Measurements from ENCODE around the gene ARSH.

DNA sequence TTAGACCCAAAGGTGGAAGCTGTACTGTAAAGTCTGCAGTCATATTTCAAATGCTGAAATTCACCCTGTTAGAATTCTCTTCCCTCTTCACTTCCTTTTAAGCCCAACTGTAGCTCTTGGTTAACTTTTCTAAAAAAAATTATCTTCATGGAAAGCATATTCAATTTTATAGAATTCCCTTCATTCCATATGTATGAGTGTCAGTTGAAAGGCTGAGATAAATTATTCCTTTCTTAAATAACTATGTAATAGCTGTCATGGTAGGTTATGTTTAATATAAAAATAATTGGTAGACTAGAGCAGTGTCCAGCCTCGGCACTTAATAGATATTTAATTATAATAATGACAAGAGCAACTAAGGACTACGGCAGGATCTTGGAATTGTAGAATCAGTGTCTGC, 16.8 kb upstream of the ARSH start:
- TF ChIP-seq, protein P1, sequence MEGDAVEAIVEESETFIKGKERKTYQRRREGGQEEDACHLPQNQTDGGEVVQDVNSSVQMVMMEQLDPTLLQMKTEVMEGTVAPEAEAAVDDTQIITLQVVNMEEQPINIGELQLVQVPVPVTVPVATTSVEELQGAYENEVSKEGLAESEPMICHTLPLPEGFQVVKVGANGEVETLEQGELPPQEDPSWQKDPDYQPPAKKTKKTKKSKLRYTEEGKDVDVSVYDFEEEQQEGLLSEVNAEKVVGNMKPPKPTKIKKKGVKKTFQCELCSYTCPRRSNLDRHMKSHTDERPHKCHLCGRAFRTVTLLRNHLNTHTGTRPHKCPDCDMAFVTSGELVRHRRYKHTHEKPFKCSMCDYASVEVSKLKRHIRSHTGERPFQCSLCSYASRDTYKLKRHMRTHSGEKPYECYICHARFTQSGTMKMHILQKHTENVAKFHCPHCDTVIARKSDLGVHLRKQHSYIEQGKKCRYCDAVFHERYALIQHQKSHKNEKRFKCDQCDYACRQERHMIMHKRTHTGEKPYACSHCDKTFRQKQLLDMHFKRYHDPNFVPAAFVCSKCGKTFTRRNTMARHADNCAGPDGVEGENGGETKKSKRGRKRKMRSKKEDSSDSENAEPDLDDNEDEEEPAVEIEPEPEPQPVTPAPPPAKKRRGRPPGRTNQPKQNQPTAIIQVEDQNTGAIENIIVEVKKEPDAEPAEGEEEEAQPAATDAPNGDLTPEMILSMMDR (IDR thresholded peaks at IDR 0.05; ENCODE audit: insufficient read depth, low read length, poor library complexity, severe bottlenecking): no peak
- TF ChIP-seq EZH2phosphoT487 (conservative IDR thresholded peaks at IDR 0.05; ENCODE audit: low read length): no peak
